ENCODE measurements around the gene KLF1.

KLF1 gene

DNA sequence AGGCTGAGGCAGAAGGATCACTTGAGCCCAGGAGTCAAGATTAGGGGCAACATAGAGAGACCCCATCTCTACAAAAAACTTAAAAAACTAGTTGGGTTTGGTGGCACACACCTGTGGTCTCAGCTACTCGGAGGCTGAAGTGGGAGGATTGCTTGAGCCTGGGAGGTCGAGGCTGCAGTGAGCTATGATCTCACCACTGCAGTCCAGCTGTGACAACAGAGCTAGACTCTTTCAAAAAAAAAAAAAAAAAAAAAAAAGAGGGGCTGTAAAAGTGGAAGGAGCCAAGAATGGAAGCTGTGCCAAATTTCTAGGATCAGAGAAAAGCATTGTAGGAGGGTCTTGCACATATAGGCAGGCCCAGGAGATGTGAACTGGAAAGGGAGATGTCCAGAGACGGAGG, 15.3 kb downstream of the KLF1 start:
- TF ChIP-seq, protein P1, sequence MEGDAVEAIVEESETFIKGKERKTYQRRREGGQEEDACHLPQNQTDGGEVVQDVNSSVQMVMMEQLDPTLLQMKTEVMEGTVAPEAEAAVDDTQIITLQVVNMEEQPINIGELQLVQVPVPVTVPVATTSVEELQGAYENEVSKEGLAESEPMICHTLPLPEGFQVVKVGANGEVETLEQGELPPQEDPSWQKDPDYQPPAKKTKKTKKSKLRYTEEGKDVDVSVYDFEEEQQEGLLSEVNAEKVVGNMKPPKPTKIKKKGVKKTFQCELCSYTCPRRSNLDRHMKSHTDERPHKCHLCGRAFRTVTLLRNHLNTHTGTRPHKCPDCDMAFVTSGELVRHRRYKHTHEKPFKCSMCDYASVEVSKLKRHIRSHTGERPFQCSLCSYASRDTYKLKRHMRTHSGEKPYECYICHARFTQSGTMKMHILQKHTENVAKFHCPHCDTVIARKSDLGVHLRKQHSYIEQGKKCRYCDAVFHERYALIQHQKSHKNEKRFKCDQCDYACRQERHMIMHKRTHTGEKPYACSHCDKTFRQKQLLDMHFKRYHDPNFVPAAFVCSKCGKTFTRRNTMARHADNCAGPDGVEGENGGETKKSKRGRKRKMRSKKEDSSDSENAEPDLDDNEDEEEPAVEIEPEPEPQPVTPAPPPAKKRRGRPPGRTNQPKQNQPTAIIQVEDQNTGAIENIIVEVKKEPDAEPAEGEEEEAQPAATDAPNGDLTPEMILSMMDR (IDR thresholded peaks at IDR 0.05; ENCODE audit: low read depth, low read length) = no peak
- no peak for DNase-seq (ENCODE audit: extremely low read depth, low read depth)

DNA sequence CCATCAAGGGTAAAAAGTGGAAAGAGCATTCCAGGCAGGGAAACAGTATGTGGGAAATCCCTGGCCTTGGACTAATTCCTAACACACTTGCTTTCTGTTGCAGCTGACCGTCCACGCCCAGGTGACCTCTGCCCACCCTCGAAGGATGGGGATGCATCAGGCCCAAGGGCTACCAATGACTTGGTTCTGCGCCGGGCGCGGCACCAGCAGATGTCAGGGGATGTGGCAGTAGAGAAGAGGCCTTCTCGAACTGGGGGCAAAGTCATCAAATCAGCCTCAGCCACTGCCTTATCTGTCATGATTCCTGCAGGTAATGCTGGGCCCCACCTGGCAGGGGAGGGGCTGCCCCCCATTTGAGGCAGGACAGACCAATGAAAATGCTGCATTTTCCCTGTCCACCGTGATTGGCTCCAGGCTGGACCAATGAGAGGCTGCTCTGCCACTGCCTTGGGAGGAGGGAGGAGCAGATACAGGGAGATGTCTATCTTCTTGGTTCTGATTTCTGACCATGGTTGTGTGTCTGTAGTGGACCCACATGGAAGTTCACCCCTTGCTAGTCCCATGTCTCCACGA, 18.4 kb downstream of the KLF1 start:
- no peak for DNase-seq (ENCODE audit: extremely low read depth, low read depth)
- TF ChIP-seq, protein P1 (IDR thresholded peaks at IDR 0.05; ENCODE audit: low read depth, low read length) = no peak

DNA sequence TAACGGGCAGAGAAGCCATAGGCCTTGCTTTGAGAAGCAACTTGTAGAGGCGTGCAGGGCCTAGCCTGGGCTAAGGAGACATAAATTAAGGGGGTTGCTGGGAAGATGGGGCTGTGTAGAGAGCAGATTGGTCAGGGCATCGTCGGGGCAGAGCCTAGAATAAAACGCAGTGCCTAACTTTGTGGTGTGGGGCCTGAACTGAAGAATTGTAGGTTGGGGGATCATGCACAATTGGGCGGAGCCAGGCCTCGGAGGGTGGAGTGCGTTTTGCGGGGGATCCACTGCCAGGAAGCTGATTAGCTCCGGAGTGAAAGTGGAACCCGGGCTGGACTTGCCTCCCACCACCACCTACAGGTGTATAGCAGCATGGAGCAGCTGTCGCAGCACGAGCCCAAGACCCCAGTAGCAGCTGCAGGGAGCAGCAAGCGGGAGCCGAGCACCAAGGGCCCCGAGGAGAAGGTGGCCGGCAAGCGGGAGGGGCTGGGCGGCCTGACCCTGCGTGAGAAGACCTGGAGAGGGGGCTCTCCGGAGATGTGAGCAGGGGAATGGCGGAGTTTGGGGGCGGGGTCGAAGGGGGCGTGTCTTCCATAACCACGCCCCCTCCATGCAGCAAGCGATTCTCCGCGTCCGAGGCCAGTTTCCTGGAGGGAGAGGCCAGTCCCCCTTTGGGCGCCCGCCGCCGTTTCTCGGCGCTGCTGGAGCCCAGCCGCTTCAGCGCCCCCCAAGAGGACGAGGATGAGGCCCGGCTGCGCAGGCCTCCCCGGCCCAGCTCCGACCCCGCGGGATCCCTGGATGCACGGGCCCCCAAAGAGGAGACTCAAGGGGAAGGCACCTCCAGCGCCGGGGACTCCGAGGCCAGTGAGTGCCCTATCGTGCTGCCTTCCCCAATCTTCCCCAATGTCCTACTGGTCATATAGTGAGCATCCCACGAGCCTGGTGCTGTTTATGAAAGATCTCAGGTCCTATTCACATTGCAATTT, 19.6 kb downstream of the KLF1 start:
- TF ChIP-seq, protein P1 (IDR thresholded peaks at IDR 0.05; ENCODE audit: low read depth, low read length) = no peak
- no peak for DNase-seq (ENCODE audit: extremely low read depth, low read depth)

DNA sequence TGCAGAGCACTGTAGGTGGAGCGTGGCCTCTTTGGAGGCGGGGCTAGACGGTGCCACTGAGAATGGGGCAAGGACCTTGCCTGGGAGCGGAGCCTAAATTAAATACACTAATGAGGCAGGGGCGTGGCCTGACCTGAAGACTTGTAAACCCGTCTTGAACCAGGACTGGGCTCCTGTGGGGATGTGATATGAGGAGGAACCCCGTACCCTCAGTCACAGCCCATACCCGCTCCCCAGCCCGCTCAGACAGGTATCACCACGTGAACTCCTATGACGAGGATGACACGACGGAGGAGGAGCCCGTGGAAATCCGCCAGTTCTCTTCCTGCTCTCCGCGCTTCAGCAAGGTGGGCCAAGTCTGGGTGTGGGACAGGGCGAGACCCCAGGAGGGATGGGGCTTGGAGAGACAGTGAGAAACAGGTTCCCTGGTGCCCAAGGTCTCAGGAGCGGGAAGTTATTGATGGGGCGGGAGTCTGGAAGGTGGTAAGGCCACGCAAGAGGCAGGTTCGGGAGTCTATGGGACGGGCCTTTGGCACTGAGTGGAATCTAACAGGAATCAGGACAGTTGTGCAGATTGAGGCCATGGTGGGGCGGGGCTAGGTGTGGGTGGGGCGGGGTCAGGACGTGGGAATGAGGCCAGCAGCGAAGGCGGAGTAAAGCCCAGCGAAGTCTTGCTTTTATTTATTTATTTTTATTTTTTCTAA, 20.4 kb downstream of the KLF1 start:
- DNase-seq (ENCODE audit: extremely low read depth, low read depth) = no peak
- TF ChIP-seq, protein P1 (IDR thresholded peaks at IDR 0.05; ENCODE audit: low read depth, low read length) = no peak

DNA sequence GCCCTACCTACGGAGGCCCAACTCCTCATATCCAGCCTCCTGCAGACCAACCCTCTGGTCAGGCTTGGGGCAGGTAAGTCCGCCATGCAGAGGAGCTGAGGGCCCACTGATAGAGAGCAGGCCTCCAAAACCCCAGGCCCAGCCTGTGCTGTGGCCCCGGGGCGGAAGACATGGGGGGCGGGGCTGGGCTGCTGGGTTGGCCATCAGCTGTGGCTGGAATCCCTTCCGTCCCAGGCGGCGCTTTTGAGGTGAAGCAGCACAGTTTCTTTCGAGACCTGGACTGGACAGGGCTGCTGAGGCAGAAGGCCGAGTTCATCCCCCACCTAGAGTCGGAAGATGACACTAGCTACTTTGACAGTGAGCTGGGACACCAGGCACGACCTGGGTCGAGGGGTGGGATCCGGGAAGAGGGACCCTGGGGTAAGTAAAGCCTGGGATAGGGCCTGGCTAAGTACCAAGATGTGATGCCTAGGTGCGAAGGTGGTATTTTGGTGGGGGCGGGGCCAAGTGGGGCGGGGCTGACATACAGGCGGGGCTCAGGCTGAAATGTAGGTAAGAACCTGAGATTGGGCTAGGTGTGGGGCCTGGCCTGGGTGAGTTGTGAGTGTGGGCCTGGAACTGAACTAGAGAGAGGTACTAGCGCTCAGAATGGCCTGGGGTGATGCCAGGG, 21.1 kb downstream of the KLF1 start:
- DNase-seq (ENCODE audit: extremely low read depth, low read depth) = no peak
- TF ChIP-seq, protein P1 (IDR thresholded peaks at IDR 0.05; ENCODE audit: low read depth, low read length) = no peak

DNA sequence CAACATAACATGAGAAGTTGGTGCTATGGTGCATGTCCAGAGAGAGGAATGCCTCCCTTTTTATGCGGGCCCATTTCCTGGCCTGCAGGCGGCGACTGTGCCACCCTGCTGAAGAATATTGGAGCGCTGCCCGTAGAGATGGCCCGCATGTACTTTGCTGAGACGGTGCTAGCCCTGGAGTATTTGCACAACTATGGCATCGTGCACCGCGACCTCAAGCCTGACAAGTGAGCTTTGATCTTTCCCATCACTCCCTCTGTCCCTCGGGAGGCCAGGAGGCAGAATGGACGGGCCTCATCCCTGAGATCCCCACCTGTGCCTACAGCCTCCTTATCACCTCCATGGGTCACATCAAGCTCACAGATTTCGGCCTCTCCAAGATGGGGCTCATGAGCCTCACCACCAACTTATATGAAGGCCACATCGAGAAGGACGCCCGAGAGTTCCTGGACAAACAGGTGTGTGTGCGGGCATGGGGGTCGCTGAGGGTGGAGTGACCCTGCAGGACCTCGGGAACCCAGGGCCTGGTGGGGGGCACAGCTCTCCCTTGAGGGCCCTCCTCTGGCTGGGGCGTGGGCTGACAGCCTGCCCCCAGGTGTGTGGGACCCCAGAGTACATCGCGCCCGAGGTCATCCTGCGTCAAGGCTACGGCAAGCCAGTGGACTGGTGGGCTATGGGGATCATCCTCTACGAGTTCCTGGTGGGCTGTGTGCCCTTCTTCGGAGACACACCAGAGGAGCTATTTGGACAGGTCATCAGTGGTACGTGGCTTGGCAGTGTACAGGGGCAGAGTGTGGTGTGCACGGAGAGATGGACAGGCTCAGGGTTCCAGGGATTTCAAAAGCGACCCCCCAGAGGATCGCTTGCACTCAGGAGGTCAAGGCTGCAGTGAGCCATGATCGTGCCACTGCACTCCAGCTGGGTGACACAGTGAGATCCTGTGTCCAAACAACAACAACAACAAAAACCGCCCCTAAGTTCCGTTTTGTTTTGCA, 22.0 kb downstream of the KLF1 start:
- TF ChIP-seq, protein P1 (IDR thresholded peaks at IDR 0.05; ENCODE audit: low read depth, low read length) = no peak
- DNase-seq (ENCODE audit: extremely low read depth, low read depth) = no peak

Measured in AG09319 (cell line).